Activated CD4-positive, alpha-beta T cell treated with anti-CD3 and anti-CD28 coated beads for 4 hours (primary cell): Measurements from ENCODE around the gene PEMT.
"Not testable (repeated sequence)": the region's sequence is repeated elsewhere in the genome, so short reads cannot be mapped to it uniquely, and the experiment has no call there.

Experiments
- DNase-seq, 2 donors: peaks; one replicate each; pipeline ENCODE4 v3.0.0-alpha.2; 2020

Gene PEMT

DNA sequence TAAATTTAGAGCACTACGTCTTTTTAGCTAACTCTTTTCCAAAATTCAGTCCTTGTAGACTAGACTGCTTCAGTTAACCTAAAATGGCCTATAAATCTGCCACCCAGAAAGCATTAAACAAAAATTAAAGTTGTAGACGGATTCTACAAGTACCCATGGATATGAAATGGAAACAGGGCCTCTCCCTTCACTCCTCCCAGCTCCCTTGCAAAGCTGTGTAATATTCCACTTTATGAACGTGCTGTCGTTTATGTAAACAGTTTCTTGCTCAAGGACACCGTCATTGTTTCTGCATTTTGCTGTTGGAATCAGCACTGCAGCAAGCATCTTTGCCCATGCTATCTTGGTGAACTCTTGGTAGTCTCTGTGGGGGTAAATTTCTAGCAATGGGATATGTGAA, 109.6 kb downstream of the PEMT start:
- DNase-seq = no peak

DNA sequence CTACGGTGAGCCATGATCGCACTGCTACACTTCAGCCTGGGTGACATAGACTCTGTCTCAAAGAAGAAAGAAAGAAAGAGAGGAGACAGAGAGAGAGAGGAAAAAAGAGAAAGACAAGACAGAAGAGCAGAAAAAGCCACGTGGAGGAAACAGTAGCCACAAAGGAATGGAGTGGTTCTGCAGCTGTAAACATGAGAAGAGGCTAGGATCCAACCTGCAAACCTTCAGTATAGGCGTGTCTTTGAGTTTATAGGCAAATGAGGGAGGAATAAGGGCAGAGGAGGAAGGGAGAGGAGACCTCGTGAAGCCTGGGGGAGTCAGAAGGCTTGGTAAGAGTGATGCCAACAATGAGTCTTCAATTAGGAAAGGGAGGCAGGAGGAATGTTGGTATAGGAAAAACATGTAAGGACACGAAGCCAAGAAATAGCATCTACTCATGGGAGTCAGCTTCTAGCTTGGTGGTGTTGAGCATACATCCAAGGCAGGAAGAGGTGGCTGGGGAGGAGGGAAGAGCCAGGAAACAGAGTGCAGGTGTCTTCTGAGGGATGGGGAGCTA, 110.8 kb downstream of the PEMT start:
- no peak for DNase-seq

DNA sequence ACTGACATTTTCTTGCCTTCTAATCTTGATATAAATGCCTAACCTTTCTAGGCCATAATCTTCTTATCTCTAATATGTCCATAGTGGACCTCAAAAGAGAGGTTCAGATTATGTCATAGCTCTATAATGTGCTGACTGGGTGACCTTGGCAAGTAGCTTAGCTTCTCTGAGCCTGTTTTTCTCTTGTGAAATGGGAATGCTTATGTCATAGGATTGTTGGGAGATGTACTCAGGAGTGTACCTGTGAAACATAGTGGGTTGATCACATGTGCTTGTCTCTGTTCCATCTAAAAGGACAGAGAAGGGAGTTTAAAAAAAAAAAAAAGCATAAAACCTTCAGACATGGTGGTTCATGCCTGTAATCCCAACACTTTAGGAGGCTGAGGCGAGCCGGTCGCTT, 112.3 kb downstream of the PEMT start:
- DNase-seq = no peak

DNA sequence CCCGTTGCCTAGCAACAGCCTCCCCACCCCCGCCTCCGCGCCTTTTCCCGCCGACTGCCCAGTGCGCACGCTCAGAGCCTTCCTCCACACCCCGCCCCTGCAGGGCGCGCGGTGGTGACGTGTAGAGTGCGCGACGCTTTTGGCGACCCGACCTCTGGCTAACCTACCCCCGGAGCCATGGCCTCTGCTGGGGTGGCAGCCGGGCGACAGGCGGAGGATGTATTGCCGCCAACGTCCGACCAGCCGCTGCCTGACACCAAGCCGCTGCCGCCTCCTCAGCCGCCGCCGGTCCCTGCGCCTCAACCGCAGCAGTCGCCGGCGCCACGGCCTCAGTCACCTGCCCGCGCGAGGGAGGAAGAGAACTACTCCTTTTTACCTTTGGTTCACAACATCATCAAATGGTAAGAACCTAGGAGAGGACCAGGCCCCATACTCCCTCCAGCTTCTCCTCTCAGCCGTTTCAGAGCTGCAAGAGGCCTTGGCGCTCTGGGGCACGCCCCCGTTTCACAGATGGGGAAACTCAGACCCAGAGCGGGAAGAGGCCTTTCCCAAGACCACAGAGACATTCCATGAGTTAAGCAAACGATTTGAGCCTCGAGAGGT, 114.5 kb downstream of the PEMT start, which contains the start of gene MED9:
TSS of gene MED9 (plus strand) at position 136 of the 603 bp plus-strand sequence. CDS start at position 178, 42 bp downstream.
- peak; percentile 98 for DNase-seq

DNA sequence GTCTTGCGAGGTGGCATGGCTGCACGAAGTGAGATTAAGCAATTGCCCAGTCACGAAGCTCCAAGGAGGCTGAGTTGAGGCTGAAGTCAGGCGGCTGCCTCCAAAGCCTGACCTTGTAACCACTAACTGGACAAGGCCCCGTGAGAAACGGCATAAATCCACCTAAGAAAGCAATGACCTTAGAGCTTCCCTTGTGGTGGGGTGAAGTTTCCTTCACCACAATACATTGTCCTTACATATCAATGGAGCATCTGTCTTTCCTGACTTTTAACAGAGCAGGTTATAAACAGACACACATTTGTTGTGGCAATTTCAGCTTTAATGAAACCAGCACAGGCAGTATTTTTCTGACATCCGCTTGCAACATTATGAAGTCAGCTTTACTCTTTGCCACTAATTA, 117.2 kb downstream of the PEMT start:
- DNase-seq = no peak

DNA sequence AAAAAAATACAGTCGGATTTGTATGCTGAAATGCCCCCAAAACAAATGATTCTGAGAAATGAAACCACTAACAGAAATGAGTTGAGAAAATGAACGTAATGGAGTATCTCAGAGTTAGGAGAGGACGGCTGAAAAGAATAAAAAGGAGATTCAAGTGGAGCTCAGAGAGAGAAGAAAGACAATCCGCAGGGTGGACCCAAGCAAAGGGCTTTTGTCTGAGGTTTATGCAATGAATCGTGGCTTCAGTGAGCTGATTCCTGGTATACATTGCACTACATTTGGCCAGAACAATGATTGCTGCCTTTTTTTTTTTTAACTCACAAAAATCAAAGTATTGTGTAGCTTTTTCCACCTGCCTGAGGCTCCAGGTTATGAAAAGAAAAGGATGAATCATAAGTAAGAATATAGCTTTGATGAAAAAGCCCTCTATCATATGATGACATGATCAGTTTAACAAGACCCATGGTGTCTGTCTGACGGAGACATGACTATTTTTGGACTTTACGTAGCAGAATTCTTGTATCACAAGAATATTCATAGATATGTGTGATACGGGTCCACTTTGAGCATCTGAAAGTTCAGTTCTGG, 119.1 kb downstream of the PEMT start:
- no peak for DNase-seq

DNA sequence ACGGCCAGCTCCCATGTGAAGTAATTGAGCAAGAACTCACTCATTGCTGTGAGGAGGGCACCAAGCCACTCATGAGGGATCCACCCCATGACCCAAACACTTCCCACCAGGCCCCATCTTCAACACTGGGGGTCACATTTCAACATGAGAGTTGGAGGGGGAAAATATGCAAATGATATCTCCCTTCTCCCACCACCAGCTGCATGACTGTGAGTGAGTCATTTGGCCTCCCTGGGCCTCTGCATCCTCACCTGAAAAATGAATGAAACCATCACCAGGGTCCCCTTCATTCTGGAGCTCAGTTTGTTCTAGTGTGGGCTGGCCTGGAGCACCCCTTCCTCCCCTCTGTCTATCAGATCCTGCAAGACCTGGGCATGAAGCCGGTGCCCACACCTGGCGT, 121.5 kb downstream of the PEMT start:
- DNase-seq = no peak

DNA sequence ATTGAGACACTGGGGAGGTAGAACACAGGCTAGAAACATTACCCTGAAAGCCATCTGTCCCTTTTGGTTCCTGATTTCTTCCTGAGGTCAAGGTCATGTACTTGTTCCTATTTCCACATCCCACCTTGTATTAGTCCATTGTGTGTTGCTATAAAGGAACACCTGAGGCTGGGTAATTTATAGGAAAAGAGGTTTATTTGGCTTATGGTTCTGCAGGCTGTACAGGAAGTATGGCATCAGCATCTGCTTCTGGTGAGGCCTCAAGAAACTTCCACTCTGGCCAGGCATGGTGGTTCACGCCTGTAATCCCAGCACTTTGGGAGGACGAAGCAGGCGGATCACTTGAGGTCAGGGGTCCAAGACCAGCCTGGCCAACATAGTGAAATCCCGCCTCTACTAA, 122.2 kb downstream of the PEMT start:
- DNase-seq = no peak

DNA sequence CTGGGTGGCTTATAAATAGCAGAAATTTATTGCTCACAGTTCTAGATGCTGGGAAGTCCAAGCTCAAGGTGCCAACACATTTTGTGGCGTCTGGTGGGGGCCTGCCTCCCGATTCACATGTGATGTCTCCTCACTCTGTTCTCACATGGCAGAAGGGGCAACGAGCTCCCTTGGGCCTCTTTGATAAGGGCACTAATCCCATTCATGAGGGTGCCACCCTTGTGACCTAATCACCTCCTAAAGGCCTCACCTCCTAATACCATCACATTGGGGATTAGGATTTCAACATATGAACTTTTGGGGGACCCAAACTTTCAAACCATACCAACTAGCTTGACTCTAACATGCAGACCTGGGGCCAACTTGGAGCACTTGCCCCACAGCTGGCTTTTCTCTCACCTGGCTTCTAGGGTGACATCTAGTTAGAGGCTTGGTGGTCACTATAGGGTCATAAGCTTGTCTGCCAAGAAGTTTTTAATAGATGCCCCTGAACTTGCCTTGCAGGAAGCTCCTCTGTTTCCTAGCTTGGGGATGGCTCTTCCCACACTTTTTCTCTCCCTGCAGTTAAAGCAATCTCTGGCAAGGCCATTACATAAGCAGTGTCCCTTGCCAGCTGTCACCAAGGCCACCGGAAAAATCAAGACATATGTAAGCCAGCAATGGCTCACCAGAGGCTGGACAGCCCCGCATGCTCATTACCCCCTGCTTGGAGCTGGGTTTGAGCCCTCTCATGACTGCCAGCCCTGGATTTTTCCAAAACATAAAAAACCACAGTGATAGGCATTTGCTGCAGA, 123.1 kb downstream of the PEMT start:
- no peak for DNase-seq

DNA sequence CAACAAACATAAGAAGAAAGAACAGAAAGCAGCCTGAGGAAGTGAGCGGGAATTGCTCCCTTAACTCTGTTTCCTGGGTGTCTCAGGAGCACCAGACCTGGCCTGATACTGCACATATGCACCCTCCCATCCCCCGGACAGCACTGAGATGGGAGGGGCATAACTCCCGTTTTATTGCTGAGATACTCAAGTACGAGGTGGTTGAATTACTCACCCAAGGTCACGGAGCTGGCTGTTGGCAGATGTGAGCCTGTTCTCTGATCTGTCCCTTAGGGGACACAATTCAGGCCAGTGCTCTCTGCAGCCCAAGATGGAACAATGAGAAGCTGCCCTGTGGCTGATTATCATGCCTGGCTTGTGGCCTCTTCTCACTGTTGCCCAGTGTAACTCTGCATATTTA, 123.8 kb downstream of the PEMT start:
- no peak for DNase-seq

DNA sequence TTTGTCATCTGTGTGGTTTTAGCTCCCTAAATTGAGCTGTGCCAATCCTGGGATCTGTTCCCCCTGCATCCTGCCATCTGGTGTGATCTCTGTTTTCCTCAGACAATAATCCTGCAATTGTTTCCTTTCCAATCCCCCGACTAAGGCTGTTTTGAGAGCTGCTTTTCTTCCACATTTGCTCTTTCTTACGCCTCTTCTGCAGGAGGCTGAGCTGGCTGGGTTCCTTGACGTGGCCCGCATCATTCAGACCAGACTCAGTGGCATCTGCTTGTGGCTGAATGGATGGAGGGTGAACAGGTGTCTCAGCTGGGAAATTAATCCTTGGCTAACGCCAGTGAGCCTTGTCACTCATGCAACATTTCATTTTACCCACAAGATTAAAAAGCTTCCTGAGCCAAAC, 124.5 kb downstream of the PEMT start:
- DNase-seq = no peak

DNA sequence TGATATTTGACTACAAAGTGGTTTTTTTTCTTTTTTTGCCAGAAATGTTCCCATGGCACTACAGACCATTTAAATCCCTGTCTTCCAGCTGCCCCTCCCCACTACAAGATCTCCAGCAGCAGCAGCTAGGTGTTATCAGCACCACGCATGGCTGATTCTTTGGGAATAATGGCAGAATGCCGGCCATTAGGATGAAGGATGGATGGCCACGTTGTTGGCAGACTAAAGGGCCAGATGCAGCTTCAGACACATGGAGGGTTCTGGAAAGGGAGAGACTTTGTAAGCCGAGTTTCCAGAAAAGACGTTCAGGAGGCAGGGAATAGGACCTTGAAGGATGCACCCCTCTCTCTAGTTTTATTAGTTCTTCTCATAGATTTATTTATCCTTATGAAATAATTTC, 125.0 kb downstream of the PEMT start:
- no peak for DNase-seq

DNA sequence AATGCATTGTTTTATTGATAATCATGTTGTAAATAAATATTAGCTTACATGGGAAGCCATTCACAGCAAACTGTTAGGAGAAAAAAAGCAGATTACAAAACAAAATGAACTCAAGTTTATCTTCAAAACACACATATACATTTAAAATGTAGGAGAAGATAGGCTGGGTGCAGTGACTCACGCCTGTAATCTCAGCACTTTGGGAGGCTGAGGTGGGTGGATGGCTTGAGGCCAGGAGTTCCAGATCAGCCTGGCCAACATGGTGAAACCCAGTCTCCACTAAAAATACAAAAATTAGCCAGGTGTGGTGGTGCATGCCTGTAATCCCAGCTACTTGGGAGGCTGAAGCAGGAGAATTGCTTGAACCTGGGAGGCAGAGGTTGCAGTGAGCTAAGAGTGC, 125.6 kb downstream of the PEMT start:
- not testable (repeated sequence) for DNase-seq

DNA sequence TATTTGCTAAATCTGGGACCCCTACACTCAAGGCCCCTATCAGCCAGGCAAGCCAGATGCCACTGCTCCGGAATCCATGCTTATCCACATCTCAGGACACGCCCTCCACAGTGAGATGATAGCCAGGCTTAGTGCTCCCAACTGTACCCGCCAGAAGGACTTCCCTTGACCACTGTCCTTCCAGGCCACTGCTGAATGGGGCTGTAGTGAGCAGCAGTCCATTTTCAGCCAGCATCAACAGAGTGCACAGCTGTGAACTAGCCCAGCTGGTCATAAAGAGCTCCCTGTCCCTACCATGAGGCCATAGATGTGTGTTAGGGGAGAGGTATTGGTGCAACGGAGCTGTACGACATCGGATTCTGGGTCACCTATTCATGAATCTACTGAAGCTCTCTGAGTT, 127.7 kb downstream of the PEMT start:
- DNase-seq = no peak

DNA sequence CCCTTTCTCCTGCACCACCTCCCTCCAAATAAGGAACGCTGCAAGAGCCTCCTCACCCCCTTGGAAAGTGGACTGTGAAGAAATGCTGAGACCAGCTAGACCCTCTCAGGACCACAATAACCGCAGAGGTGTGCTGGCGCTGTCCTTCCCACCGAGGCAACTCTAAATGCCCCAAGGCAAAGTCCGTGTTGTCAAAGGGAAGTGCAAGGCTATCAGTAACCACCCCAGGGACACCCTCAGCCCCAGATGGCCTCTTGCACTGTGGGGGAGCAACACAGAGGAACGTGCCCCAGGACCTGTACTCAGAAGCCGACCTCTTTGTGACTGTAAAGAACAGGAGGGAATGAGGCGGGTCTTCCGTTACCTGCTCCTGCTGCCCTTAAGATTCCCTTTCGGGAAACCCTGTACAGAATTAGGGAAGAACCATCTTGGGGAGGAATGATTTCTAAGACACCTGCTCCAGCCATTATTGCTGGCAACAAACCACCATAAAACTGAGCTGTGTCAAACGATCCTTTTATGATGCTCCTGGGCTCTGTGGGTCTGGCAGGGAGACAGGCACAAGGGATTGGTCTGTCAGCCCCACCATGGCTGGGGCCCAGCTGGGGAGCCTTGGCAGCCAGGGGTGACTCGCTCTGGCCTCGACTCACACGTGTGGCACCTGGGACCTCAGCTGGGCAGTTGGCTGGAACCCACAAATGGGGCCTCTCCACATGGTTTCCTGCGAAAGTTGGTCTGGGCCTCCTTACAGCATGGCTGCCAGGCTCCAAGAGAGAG, 129.3 kb downstream of the PEMT start:
- DNase-seq = no peak

DNA sequence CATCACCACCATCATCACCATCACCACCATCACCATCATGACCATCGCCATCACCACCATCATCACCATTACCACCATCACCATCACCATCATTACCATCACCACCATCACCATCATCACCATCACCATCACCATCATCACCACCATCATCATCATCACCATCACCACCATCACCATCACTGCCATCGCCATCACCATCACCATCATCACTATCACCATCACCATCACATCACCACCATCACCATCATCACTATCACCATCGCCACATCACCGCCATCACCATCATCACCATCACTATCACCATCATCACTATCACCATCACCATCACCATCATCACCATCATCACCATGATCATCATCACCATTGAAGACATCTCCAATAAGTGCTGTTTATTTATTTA, 131.5 kb downstream of the PEMT start:
- DNase-seq = no peak

DNA sequence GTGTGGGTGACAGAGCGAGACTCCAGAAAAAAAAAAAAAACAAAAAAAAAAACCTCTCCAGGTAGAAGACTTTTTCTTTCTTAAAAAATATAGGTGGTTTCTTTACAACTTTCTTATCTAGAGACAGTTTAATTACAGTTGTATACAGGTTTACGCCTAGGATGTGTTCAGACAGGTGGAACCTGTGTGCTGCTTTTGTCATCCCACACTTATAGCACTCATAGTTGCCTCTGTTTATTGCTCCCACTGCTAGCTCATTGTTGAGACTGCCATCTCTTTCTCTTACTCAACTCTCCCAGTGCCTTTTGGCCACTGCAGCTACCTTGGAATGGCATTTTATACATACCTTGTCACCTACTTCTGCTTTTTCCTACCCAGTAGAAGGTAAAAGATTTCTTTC, 133.8 kb downstream of the PEMT start:
- DNase-seq = no peak

DNA sequence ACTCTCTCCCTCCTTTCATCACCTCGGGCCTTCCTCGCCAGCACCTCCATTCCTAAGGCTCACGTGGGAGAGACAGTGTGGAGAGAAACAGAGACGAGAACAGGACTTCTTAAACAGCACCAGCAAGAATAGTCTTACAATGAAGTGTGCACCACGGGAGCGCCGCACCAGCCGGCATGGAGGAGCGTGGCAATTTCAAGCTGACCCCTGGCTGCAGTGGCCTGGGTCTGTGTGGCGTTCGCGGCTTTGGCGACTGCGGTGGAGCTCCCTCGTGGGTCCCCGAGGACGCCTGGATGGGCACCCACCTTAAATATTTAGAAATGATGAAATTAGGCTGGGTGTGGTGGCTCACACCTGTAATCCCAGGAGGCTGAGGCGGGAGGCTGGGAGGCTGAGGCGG, 135.3 kb downstream of the PEMT start:
- DNase-seq = no peak
